Transverse colon (tissue), 3 donors: ENCODE measurements around the gene UQCC2.

ENCODE experiments used
- POLR2A ChIP-seq: fragments of 450-650 bp; IDR thresholded peaks from one replicate; pipeline ENCODE4 v1.6.1; 2016; ENCODE audit warnings: antibody characterized with exemption, mild to moderate bottlenecking, moderate library complexity
- POLR2AphosphoS5 ChIP-seq, 3 donors: sonication (generic); formaldehyde crosslinking; IDR thresholded peaks; one replicate each; pipeline ENCODE4 v1.6.1; 2016; ENCODE audit warnings: antibody characterized with exemption in 3 of 3

DNA sequence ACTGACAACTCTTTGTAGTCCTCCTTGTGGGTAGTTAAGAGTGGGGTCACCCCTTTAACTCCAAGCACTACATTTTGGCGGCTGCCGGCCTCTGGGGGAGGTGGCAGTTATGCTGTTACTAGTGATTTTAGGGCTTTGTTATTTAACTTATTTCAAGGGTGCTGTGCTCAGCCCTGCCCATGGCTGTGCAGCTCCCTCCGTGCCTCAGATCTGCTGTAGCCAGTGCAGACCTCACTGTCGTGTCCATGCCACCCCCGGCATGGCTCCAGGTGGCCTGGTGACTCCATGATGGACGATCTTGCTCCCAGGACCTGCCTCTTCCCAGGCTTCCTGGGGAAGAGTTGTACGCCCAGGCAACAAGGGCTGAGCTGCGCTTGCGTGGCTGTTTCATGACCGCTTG is 15.4 kb downstream of the UQCC2 start:
- TF ChIP-seq POLR2A: no peak
- no peak for TF ChIP-seq POLR2AphosphoS5 (IDR thresholded peaks at IDR 0.05)
